GM12878 (cell line): ENCODE measurements around the gene BBX.

Experiments used
- BHLHE40 ChIP-seq, 2 experiments: fragments of 450-650 bp in 1 of 2; IDR thresholded peaks; 2 replicates each; pipeline ENCODE4 v1.6.1; 2011 to 2017; ENCODE audit warnings: low read depth in 2 of 2, borderline replicate concordance in 1 of 2, improper control_type of control experiment in 1 of 2, low read length in 1 of 2, mild to moderate bottlenecking in 1 of 2
- BRCA1 ChIP-seq: IDR thresholded peaks from 2 replicates; pipeline ENCODE4 v1.6.1; 2011; ENCODE audit warnings: low read depth, low read length, improper control_type of control experiment
- CHD2 ChIP-seq: IDR thresholded peaks from 2 replicates; pipeline ENCODE4 v1.6.1; 2011; ENCODE audit warnings: low read depth, low read length, improper control_type of control experiment, borderline replicate concordance
- CTCF ChIP-seq, 3 experiments: IDR thresholded peaks in 2 of 3; conservative IDR thresholded peaks in 1 of 3; 2 replicates each; pipeline ENCODE4 v1.5.1; 2011; ENCODE audit warnings: low read depth in 3 of 3, low read length in 3 of 3, mild to moderate bottlenecking in 3 of 3, control low read depth in 2 of 3, moderate library complexity in 2 of 3, inconsistent platforms in 1 of 3, mixed read lengths in 1 of 3; ENCODE audit not compliant: control insufficient read depth in 2 of 3, insufficient read depth in 1 of 3; ENCODE audit errors: extremely low read depth in 1 of 3
- EGR1 ChIP-seq, 2 experiments: IDR thresholded peaks; 1 replicate in 1 of 2; 2 replicates in 1 of 2; pipeline ENCODE4 v1.6.1; 2011 to 2012; ENCODE audit warnings: low read depth in 2 of 2, low read length in 2 of 2, borderline replicate concordance in 1 of 2, mild to moderate bottlenecking in 1 of 2, moderate library complexity in 1 of 2
- HDAC6 ChIP-seq: fragments of 200-600 bp; sonication (generic); IDR thresholded peaks from one replicate; pipeline ENCODE4 v1.8.0; 2017; ENCODE audit warnings: antibody characterized with exemption; ENCODE audit not compliant: unreplicated experiment
- IRF4 ChIP-seq: IDR thresholded peaks from 2 replicates; pipeline ENCODE4 v1.6.1; 2011; ENCODE audit warnings: low read depth, low read length
- SREBF2 ChIP-seq: IDR thresholded peaks from 2 replicates; pipeline ENCODE4 v1.6.1; 2012; ENCODE audit warnings: mild to moderate bottlenecking, low read length
- SUPT20H ChIP-seq: IDR thresholded peaks from 2 replicates; pipeline ENCODE4 v1.6.1; 2011; ENCODE audit warnings: low read depth, mild to moderate bottlenecking, low read length, moderate library complexity, borderline replicate concordance; ENCODE audit not compliant: control insufficient read depth

GRCh38 chr3:107633327-107634098, 110.8 kb downstream of the BBX start:
- TF ChIP-seq CHD2 (no peak), CTCF (IDR thresholded peaks at IDR 0.05 in 2 of 3, conservative IDR thresholded peaks at IDR 0.05 in 1 of 3; ENCODE audit: control insufficient read depth in 2 of 3, extremely low read depth in 1 of 3, insufficient read depth in 1 of 3, low read depth in 3 of 3, low read length in 3 of 3) (no peak), IRF4 (no peak), SUPT20H (no peak), BHLHE40 (IDR thresholded peaks at IDR 0.05; ENCODE audit: borderline replicate concordance in 1 of 2, low read depth in 2 of 2, low read length in 1 of 2) (no peak), EGR1 (IDR thresholded peaks at IDR 0.05; ENCODE audit: borderline replicate concordance in 1 of 2, low read depth in 2 of 2, low read length in 2 of 2) (no peak), BRCA1 (no peak), SREBF2 (no peak), HDAC6 (no peak)
